Midbrain (tissue), 1 donor: Measurements from ENCODE around the gene PDHX.
"Not testable (repeated sequence)": the region's sequence is repeated elsewhere in the genome, so short reads cannot be mapped to it uniquely, and the experiment has no call there.

Source experiments
- DNase-seq: peaks from one replicate; lab custom pipeline; 2025; lab: John Stamatoyannopoulos, UW

The PDHX gene

GRCh38 chr11:34916015-34916842 lies at the start of gene PDHX, which contains the start of gene APIP:
TSS of gene PDHX (plus strand) at chr11:34916618. CDS start at chr11:34916656, 38 bp downstream.
TSS of gene APIP (minus strand) at chr11:34916379. CDS start at chr11:34916284, 95 bp downstream.
- DNase-seq: peak; percentile 97

GRCh38 chr11:34869425-34869824 lies 47.0 kb upstream of the PDHX start:
- DNase-seq: no peak

DNA sequence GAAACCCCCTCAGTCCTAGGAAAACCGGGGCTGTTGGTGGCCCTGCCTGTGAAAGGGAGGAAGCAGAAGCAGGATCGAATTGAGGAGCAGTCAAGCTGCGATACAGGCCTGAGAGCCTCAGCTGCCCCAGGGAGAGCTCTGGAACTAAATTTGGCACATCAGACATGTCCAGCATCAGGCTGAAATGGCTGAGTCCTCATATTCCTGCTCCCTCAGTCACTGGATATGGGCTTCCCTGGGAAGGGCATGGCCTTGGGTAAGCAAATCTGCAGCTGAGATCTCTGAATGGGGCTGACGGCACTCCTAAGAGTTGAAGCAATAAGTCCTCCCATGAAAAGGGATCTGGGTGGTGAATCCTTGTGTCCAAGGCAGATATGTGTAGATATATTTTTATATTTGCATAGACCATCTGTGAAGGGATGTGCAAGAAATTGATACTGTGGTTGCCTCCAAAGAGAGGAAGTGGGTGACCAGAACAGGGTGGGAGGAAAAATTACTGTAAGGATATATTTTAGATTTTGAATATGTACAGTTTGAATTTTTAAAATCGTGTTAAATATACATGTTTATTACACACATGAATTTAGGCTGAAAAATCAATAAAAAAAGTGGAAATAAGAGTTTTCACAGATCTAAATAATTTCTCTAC lies 45.7 kb upstream of the PDHX start:
- DNase-seq: no peak

GRCh38 chr11:34874202-34874601 lies 42.2 kb upstream of the PDHX start:
- DNase-seq: no peak

DNA sequence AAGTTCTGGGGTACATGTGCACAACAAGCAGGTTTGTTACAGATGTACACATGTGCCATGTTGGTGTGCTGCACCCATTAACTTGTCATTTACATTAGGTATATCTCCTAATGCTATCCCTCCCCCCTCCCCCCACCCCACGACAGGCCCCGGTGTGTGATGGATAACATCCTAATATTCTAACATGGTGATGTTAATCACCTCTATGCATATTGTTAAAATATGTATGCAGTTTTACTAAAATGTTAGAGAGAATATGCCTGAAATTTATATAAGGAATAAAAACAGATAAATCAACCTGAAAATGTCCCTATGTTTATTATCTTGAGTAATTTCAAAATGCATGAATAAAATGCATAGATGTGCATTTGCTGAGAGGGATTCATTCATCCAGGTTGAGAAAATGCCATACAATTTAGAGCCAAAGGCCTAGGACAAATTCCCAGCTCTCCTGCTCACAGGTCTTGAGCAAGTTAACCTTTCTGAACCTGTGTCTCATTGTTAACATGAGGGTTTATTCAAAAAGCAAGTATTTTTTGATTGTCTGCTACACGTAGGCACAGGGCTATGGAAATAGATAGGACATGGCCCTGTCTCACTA lies 38.9 kb upstream of the PDHX start:
- DNase-seq: no peak

GRCh38 chr11:34881900-34882299 lies 34.5 kb upstream of the PDHX start:
- DNase-seq: no peak

- no peak for DNase-seq
Measured at GRCh38 chr11:34886609-34887008, 29.8 kb upstream of the PDHX start.

GRCh38 chr11:34887260-34887659 lies 29.2 kb upstream of the PDHX start:
- DNase-seq: no peak

DNA sequence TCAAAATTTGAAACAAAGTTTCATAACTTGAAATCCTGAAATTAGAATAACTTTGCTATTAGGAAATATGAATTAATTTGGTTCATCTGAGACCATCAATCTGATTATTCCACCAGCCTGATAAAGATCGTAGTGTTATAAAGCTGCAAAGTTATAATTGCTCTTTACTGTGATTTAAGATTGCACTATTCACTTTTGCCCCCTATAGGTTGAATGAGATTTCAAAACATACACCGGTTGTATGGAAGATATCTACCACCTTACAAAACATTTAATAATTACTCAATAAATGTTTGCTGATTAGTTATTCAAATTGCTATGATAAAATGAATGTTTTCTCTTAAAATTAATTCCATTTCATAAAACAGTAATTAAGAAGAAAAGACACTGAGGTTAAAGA lies 26.3 kb upstream of the PDHX start:
- DNase-seq: no peak

DNA sequence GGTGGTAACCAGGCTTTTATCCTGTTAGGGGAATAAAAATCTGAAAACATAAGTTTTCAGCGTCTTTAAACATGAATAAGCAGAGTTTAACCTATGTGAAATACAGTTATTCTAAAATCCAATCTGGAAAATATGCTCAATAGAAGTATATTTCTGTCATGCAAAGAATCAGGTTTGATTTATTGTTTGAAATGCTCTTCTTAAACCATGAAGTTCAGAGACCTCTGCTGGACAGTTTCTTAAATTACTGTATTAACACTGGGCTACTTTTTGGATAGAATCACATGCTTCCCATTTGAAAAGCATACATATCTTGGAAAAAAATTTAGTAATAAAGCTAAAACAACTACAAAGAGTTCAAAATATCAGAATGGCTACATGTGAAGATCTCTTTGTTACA lies 25.6 kb upstream of the PDHX start:
- peak; percentile 73 for DNase-seq

DNA sequence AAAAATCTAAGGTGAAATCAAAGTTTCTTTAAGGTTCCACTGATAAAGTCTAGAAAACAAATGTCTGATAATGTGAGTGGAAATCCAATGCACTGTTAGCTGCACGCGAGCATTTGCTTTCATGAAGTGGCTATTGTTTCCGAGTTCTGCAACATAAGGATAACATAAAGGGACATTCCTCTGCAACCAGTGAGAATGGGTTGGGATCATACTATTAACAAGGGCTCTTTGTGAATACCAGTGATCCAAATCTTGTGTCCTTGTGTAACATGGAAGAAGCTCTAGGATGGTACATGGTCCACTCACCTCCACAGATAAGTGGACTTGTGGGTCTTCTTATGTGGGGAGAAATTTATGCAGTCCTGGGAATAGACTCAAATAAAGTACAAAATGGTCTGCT lies 24.8 kb upstream of the PDHX start:
- no peak for DNase-seq

- DNase-seq: no peak
Measured at GRCh38 chr11:34893416-34893815, 23.0 kb upstream of the PDHX start.

DNA sequence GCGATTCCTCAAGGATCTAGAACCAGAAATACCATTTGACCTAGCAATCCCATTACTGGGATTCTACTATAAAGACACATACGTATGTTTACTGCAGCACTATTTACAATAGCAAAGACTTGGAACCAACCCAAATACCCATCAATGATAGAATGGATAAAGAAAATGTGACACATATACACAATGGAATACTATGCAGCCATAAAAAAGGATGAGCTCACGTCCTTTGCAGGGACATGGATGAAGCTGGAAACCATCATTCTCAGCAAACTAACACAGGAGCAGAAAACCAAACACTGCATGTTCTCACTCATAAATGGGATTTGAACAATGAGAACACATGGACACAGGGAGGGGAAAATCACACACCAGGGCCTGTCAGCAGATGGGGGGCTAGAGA lies 20.2 kb upstream of the PDHX start:
- DNase-seq: not testable (repeated sequence)

DNA sequence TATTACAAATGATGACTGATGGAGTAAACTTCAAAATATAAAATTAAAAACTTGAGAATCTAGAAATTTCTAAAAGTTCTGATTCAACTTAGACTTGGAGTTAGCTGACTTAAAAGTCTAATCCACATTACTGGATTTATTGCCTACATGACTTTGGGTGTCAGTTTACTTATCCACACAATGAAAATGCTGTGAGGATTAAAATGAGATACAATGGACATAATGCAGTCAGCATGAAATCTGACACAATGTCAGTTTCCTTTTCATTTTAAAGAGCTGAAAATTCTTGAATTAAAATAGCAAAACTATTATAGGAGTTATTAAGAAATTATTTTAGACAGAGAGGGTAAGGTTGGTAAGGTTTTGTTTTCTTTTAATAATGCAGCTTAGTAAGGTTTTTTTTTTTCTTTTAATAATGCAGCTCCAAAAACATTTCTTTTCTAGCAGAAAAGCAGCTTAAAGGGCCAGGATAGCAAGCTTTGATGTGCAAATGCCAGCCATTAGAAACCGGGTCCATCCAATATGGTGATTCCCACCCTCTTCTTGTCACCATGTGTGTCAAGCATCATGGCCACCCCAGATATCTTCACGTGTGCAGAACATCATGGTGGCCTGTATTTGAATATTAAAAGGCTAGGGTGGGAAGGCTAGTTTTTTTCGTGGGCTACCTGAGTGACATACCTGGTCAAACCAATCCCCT lies 19.1 kb upstream of the PDHX start:
- DNase-seq: no peak

DNA sequence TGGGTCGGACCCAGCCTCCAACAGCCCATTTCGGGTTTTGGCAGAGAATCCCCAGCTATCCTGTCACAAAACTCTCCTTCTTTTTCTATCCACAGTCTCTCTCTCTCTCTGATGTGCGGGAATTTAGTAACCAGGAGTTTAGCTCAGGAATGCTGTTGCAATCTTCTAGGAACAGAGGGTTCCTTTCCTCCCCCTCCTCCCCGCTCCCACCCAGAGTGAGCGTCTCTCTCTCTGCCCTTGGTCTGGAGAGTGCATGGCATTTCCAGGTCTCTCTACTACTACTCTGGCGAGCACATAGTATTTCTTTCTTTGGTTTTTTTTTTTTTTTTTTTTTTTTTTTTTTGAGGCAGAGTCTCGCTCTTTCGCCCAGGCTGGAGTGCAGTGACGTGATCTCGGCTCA lies 17.9 kb upstream of the PDHX start:
- no peak for DNase-seq

DNA sequence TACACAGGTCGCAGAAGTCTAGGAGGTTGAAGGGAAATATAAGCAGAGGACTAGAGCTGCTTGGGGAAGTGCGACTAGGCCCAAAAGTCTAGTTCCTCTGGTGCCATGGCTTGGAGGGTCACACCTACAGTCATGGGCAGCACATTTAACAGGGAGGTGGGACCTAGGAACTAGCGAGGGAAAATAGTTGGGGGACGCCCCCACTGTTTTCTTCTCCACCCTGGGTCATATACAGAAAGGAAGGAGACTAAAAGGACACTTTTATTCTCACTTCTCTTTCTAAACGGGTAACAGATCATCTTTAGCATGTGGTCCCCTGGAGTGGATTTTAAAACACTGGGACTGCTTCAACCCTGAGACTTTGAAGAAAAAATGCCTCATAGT lies 16.8 kb upstream of the PDHX start:
- DNase-seq: no peak

DNA sequence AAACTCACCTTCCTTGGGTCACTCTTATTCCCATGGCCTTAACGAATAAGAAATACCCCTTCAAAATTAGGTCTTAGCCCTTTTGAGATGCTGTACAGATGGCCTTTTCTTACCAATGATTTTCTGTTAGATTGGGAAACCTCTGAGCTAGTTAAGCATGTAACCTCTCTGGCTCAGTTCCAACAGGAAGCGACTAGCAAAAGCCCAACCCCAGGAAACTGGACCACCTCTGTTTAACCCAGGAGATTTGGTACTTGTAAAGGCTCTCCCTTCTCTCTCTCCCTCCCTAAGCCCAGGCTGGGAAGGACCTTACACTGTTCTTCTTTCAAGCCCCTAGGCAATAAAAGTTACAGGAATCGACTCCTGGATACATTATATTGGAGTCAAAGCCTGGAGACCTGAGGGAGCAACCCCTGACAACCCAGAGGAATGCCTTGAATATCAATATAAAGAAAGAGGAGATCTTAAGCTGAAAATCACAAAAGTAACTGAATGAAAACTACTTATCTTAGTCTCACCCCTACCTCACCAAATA lies 11.9 kb upstream of the PDHX start:
- no peak for DNase-seq

DNA sequence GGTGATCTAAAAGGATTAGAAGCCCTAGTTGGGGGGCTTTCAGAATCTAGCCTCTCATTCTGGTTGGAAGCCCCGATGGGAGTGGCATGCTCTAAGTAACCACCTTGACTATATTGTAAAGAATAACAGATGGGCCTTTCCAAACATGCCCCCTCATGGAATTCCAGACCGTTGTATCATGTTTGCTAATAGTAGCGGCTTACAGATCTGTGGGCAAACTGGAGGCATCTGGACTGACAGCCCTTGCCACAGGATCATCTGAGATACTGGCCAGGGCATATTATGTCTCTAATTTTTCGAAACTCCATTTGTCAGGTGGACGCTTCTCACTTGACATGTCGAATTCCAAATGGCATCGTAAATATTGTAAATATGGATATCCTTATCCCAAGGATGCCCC lies 10.8 kb upstream of the PDHX start:
- DNase-seq: no peak

- no peak for DNase-seq
Measured at GRCh38 chr11:34907934-34908593, 8.4 kb upstream of the PDHX start.

DNA sequence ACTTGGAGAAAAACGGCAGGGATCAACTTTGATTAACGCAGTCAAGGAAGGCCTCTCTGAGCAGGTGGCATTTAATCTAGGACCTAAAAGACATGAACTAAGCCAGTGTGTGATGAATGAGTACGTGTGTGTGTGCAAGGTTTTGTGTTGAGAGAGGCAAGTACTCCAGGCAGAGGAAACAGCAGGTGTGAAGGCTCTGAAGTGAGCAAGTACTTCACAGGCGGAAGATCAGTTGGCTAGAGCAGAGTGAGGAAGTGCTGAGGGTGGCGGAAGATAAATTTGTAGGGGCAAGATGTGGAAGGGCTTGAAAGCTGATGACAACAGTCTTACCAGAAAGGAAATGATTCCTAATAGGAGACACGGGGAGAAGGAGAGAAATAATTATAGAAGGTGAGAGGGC lies 7.0 kb upstream of the PDHX start:
- DNase-seq: no peak

DNA sequence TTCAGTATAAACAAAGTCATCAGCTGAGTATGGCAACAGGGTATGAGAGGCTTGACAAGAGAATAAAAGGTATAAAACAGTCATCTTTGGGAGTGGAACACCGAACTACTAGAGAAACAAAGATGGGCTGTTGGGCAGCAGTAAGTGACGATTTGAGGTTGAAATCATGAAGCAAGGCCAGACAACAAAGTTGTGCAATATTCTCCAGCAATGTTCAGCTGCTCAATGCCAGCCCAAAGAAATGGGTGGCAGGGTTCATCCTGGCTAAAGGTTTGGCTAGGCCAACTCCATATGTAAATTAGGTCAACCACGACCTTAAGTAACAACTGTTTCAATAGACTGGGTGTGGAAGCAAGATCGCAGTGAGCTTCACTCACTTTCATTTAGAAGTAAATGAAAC lies 6.5 kb upstream of the PDHX start:
- DNase-seq: no peak

GRCh38 chr11:34910817-34911216 lies 5.6 kb upstream of the PDHX start:
- no peak for DNase-seq
